Colon (tissue), 2 donors: Measurements from ENCODE around the gene HSD17B3.
"Not testable (repeated sequence)": the region's sequence is repeated elsewhere in the genome, so short reads cannot be mapped to it uniquely, and the experiment has no call there.

Source experiments
- FAIRE-seq: peaks from 2 replicates; lab custom pipeline; 2012; peaks lifted over from hg19 to GRCh38; lab: Jason Lieb, UNC
- donor health status: control.
- donor health status: control.

The HSD17B3 gene

DNA sequence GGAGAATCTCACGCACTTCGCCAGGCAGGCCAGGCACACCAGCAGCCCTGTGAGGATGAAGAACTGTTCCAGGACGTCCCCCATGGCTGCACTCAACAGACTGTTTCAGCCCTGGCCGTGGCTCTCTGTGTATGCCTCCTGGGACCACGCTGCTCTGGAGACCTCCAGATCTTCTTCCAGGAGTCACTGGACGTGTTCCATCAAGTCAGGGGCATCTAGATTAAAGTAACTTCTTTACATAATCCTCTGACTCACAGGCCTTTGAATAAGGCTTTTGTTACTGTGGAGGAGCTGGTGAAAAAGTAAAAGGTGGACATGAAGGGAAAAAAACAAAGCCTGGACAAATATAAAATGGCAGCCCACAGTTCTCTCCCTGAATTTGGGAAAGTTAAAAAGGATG lies at the start of gene HSD17B3:
TSS of gene HSD17B3 (minus strand) at position 156 of the 400 bp plus-strand sequence. CDS start at position 84, 72 bp downstream.
- FAIRE-seq, result no peak

DNA sequence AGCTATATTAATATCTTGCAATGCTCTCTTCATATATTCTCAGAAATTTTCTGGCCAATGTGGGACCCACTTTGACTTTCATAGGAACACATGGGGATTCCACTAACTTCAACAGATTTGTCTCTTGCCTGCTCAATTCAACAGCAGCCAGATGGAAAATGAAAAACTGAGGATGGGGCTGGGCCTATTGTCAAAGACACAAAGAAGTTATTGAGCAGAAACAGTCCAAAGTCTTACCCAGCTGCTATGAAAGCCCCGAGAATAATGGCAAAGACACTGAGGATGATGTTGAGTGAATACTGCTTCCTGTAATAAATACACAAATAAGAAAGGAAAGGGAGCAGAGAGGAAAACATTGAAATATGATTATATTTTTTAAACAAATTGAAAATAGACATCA lies 48.9 kb upstream of the HSD17B3 start:
- FAIRE-seq, result no peak

DNA sequence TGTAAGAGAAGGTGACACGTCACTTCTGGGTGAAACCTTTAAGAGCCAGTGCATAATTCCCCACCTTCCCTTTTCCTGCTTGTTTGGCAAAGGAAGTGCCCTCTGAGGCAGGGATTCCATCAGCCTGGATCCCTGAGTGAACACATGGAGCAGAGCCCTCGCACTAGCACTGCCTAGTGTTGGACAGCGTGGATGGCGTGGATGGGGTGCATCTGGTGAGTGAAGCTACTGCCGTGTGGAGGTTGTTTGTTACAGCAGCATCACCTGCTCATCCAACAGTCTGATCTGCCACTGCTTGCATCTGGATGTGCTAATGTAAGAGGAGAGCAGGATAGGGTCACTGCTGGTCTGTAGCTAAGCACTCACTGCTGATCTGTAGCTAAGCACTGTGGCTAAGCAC lies 46.3 kb upstream of the HSD17B3 start:
- no peak for FAIRE-seq

DNA sequence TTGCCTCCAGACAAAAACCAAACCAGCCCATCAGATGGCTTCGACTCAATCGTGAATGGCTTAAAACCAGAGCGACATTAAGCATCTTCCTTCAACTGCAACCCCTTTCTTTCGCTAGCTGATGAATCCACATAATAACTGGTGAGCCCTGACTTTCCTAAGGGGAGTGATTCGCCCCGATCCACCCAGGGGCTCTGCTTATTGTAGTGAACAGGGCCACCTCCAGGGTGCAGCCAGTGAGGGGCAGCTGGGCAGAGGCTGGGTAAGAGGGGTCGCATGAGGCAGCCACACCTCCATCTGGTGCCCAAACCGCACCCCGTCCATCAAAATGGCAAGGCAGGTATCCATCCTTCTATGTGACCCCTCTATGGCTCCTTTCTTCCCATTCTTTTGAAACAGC lies 43.6 kb upstream of the HSD17B3 start:
- no peak for FAIRE-seq

DNA sequence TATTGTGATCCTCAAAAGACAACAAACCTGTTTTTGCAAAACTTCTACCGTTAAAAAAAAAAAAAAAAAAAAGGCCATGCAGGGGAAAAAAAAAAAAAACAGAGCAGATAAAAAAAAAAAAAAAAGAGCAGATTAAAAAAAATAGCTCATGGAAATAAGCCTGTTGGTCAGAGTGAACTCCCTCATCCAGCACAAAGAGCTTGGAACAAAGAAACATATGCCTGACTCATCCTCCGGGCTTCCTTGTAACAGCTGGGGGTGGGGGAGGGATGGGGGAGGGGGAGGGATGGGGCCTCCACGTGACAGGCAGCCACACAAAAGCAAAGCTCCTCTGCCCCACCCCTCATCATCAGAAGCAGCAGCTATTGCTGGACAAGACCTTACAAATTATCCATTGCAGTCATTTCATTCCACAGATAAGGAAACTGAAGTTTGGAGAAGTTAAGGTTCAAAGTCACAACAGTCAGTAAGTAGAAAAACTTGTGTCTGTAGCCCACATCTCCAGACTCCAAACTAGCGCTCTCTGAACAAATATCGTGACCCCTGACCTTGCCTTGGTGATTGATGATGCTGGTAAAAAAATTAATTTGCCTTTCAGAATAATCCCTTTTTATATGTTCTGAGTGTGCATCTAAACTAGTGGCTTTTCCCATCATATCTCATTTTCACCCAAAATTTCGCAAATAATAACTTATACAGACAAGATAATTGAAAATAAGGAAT lies 42.6 kb upstream of the HSD17B3 start:
- FAIRE-seq, result no peak

DNA sequence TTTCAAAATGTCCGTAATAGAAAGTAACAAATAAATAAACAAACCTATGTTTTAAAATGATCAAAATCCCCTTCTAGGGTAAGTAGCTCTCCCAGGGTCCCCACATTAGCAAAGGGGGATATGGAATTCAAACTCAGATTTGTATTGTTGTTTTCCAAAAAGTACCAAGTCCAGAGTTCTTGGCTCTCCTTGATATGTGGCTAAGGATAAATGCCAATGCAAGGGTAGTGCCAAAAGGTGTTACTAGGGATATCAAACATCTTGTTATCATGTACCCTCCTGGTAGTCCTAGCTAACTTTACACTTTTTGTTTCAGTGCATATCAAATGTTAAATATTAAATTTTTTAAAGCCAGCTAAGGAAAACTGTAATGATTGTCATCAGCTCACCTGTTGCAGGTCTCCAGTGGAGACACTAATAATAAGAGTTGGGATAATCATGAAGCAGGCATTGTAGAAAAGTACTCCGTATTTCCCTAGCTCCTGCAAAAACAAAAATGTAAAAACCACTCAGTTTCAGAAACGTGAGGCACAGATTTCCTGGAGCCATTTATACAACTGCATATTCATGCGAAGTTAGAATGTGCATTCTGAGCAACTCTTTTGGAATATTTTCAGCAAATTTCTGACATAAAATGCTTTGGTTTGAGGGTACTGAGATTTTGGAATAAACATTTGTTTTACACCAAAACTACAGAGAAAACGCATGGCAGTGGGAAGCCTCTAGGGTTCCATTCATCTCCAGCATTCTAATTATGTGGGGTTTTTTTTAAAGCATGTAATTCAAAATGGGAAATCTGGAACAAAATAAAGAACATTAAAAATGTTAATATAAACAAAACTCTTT lies 41.8 kb upstream of the HSD17B3 start:
- no peak for FAIRE-seq

DNA sequence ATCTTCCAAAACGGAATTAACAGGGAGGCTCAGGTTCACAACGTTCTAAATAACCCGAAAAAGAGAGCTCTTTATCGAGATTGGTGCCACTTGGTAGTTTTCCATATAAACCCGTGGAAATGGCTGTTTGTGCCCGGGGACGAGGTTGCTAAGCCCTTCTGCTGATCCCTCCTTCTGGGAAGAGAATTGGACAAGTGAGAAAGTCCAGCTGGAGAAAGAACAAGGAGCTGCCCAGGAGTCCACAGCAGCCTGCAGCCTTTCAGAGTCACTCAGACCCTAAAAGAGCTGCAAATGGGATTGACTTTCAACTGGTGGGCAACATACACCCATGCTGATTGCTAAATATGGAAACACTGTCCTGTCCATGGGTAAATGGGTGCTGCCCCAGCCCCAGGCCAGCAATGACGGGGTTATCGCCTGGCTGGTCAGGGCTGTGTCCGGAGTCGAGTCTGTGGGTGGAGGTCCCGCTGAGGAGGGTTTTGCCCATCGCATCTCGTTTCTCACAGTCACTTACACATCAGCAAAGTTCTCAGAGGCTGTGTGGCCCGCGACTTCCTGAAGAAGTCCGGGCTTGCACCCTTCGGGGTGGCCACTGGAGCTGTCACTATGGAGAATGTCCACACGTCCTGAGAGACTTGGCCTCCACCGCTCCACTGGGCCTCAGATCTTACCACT lies 40.7 kb upstream of the HSD17B3 start:
- FAIRE-seq, result no peak

DNA sequence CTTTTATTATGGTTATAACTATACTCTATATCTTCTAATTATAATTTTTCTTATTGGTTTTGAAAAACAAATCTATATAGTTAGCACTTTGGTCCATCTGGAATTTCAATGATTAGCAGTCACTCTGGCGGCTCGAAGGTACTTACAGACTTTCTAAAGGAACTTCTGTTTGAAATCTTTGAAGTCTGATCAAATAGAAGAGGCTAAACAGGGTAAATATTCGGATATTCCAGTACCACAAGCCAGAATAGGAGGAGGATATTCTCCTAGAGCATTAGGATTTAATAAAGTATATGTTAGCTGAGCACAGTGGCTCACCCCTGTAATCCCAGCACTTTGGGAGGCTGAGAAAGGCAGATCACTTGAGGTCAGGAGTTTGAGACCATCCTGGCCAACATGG lies 38.7 kb upstream of the HSD17B3 start:
- FAIRE-seq, result no peak

DNA sequence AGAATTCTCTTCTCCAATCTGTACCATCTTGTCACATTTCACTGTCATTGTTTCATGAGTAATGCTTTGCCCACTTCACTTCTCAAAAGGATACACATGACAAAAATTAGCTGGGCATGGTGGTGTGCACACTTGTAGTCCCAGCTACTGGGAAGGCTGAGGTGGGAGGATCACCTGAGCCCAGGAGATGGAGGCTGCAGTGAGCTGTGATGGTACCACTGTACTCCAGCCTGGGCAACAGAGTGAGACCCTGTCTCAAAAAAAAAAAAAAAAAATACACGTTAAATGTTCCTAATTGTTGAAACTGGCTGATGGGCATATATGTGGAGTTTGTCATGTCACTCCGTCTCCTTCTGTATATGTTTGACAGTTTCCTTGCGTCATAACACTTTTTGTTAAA lies 36.3 kb upstream of the HSD17B3 start:
- no peak for FAIRE-seq

DNA sequence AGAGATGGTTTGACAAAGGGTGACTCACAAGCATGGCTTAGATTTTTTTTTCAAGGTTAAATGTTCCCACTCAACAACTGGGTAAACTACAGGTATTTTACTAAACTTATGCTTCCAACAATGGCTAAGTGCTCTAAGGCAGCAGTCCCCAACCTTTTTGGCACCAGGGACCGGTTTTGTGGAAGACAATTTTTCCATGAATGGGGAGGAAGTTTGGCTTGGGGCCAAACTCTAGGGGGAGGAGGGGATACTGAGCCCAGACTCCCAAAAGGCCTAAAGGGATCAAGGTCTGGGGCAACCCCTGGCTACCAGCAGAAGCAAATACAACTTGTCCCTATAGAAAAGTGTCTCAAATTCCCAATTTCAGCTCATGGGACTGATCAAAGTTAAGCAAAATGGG lies 32.0 kb upstream of the HSD17B3 start:
- no peak for FAIRE-seq

DNA sequence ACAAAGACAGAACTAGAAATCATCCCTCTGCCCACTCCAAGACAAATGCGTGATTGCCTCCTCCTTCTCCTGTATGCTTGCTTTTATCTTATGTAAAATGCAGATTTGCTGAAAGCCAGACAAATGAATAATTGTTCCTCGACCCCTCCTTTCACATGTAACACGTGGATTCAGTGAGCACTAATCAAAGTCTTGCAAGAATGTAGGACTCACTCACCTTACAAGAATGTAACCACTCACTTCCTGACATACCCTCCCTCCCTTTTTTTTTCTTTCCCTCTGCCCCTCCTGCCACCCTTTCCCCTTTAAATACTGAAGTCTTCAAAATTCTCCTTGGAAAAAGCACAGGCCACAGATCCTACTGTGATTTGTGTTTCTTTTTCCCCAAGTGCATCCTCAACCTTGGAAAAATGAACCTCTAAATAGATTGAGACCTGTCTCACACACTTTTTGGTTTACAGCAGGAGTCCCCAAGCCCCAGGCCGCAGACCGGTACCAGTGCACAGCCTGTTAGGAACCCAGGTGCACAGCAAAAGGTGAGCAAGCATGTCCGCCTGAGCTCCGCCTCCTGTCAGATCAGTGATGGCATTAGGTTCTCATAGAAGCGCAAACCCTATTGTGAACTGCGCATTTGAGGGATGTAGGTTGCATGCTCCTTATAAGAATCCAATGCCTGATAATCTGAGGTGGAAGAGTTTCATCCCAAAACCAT lies 29.4 kb upstream of the HSD17B3 start:
- FAIRE-seq, result no peak

DNA sequence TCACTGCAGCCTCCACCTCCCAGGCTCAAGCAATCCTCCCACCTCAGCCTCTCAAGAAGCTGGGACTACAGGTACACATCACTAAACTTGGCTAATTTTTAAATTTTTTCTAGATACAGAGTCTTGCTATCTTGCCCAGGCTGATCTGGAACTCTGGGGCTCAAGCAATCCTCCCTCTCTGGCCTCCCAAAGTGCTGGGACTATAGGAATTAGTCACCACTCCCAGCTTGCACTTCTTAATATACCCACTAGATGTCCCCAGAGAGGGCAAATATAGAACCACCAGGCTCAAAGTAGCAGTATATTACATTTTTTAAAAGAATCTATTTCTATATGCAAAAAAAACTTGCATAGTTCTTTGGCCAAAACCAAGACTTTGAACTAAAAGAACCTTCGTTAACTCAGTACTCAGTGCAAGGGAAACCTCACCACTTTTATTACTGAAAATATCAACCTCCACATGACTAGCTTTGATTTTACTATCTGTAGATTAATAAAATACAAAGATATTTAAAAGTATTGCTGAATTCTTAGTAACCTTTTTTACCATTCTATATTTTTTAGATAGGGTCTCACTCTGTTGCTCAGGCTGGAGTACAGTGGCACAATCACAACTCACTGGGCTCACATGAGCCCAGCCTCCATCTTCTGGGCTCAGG lies 25.8 kb upstream of the HSD17B3 start:
- no peak for FAIRE-seq

DNA sequence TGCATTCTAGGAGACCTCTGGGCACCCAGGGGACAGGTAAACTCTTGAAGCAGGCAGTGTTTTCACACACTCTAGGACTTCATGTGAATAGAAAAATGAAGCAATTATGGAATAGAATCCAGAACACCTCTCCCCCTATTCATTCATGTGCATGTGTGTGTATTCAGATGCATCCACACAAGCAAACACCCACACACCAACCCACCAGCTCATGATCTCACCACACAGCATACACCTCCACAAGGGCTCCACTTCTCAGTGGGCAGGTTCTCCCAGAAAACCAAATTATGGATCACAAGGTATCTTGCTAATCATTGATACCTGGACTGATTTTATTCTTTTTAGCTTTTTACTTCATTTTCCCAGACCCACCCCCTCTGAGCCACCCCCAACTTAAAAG lies 21.2 kb upstream of the HSD17B3 start:
- FAIRE-seq, result no peak

DNA sequence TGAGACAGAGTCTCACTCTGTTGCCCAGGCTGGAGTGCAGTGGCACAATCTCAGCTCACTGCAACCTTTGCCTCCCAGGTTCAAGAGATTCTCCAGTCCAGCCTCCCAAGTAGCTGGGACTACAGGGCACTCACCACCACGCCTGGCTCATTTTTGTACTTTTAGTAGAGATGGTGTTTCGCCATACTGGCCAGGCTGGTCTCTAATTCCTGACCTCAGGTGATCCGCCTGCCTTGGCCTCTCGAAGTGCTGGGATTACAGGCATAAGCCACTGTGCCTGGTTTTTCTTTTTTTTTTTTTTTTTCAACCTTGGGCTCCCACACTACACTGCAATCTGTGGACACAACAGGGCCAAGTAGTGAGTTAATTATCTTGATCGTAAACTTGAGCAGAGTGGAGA lies 20.8 kb upstream of the HSD17B3 start:
- FAIRE-seq, result not testable (repeated sequence)

DNA sequence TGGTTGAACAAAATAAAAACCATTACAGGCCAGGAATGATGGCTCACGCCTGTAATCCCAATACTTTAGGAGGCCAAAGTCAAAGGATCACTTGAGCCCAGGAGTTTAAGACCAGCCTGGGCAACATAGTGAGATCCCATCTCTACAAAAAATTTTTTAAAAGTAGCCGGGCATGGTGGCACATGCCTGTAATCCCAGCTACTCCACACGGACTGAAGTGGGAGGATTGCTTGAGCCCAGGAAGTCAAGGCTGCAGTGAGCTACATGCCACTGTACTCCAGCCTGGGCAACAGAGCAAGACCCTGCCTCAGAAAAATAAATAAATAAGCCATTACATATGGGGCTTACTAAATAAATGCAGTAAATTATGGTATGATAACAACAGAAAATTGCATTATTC lies 20.2 kb upstream of the HSD17B3 start:
- FAIRE-seq, result not testable (repeated sequence)

DNA sequence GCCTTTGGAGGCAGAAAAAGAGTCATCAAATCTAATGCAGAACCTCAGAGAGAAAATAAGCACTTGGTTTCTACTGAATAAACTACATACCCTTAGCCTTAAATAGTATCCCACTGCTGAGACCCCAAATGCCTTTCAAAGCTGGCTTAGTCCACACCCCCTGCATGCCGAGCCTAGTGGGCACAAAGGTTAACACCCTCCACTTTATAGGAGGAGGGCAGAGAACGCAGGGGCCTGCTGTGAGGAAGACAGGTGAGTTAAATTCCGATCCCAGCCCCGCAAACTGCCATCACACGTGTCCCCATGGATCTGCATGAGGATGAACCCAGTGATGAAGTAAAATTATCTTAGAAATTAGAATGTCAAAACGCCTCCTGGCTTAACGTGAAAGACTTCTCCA lies 19.5 kb upstream of the HSD17B3 start:
- FAIRE-seq, result no peak

DNA sequence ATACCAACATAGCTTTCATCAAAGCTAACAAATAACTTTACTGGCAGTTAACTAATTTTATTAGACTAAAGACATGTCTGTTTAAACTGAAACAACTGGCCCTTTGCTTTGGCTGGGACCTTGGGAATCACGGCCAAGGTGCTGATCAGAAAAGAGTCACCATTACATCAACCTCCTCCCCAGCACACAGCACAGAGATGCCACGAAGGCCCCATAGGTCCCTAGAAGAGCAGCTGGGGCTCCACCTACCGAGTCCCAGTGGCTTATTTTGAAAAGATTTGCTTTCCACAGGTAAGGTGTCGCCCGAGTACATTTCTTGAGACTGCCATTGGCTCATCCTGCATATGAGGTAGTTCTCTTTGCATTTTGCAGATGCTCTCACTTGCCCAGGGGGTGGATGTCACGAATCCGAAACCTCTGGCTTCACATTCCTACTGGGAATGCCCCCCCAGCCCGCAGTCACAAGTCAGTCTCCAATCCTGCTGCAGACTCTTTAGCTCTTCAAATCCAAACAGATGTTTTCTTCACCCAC lies 18.8 kb upstream of the HSD17B3 start:
- FAIRE-seq, result no peak

DNA sequence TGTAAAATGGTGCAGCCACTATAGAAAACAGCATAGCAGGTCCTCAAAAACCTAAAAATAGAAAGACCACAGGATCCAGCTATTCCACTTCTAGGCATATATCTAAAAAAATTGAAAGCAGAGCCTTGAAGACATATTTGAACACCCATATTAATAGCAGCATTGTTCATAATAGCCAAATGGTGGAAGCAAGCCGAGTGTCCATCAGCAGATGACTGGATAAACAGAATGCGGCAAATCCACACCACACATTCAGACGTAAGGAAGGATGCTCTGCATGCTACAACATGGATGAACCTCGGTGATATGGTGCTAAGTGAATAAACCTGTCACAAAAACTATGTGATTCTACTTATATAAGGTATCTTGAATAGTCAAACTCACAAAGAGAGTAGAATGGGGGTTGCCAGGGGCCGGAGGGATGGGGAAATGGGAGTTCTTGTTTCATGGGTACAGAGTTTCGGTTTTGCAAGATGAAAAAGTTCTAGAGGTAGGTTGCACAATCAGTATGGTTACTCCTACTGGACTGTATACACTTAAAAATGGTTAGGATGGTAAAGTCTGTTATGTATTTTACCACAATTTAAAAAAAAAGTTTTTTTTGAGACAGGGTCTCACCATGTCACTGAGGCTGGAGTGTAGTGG lies 17.1 kb upstream of the HSD17B3 start:
- FAIRE-seq, result no peak

DNA sequence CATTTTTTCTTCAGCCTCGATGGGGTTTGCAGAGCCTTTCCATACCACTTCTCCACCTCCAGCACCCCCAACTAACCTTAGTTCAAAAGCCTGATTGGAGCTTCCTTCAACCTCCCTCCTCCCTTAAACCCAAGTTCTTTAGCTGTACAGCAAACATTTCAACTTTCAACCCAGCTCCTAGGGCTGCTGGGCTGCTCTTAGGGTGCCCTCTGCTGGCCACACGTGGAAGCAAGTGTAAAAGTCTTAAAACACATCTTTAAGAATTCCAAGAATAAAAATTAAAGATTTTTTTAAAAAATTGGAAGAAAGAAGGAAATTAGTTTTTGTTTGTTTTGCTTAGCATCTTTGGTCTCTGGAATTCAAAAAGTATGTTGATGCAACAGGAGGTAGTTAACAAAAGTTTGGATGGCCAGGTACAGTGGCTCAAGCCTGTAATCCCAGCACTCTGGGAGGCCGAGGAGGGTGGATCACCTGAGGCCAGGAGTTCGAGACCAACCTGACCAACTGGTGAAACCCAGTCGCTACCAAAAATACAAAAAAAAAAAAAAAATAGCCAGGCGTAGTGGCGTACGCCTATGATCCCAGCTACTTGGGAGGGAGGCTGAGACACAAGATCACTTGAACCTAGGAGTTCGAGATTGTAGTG lies 15.5 kb upstream of the HSD17B3 start:
- no peak for FAIRE-seq

DNA sequence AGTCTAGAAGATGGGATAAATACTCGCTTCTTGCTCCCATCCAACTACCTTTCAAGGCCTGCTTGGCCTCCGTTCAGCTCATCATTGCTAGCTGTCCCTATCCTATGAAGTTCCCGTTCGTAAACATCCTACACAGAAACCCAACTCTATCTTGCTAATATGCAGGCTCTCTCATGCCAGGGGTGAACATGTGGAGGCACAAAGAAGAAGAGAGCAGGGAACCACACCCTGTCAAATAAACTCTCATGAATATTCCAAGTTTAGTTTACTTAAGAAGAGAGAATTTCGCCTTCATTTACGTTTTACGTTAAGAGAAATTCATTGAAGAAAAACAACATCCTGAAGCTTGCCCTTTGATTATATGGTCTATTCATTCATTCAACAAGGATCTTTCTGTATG lies 7.9 kb upstream of the HSD17B3 start:
- FAIRE-seq, result no peak

DNA sequence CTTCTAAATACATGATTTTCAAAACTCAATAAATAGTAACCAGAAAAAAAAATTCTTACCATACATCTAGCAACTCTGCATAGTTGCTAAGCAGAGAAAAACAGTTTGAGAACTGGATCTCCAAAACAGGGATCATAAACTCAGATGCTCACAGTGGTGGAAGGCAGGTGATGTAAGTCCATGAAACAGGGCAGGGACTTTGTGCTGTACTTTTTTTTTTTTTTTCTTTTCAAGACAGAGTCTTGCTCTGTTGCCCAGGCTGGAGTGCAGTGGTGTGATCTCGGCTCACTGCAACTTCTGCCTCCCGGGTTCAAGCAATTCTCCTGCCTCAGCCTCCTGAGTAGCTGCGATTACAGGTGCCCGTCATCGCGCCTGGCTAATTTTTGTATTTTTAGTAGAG lies 5.0 kb upstream of the HSD17B3 start:
- FAIRE-seq, result not testable (repeated sequence)
